Measurements from ENCODE around the gene COX8A. TPM values are rescaled to one million over a fixed set of nuclear protein-coding genes. Genes with fewer than 3 reads are reported as not detected.
A peak's percentile ranks its signal among the peaks of the same experiment; 100 is the strongest.
"Not testable (repeated sequence)": the region's sequence is repeated elsewhere in the genome, so short reads cannot be mapped to it uniquely, and the experiment has no call there.

COX8A gene
- total RNA-seq, 1 donor, result 225 TPM

DNA sequence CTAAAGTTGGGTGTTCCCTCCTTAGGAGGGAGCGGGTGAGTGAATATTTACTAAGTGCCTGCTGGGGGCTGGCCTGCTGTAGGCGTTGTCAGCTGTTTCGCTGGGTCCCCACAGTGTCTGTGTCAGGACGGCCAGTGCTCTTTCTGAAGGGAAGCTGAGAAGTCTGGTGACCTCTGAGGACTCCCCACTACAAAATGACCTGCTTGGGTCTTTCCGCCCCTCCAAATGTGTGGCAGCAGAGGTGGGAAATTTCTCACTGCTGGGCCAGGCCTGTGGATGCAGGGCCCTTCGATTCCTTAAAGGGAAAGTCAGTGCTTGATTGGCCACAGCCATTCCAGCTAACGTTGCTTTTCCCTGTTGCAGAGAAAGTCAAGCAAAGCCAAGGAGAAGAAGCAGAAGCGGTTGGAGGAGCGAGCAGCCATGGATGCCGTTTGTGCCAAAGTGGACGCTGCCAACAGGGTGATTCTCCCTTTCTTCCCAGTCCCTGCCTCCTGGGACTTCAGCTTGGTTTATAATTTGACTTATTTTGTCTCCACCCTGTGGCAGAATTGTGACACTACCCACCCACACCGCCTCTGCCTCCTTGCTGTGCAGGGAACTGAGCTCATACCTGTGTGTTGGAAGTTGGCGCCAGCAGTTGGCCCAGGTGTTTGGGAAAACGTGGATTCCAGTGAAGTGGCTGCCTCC is 28.8 kb upstream of the COX8A start:
- TF ChIP-seq, protein P1, sequence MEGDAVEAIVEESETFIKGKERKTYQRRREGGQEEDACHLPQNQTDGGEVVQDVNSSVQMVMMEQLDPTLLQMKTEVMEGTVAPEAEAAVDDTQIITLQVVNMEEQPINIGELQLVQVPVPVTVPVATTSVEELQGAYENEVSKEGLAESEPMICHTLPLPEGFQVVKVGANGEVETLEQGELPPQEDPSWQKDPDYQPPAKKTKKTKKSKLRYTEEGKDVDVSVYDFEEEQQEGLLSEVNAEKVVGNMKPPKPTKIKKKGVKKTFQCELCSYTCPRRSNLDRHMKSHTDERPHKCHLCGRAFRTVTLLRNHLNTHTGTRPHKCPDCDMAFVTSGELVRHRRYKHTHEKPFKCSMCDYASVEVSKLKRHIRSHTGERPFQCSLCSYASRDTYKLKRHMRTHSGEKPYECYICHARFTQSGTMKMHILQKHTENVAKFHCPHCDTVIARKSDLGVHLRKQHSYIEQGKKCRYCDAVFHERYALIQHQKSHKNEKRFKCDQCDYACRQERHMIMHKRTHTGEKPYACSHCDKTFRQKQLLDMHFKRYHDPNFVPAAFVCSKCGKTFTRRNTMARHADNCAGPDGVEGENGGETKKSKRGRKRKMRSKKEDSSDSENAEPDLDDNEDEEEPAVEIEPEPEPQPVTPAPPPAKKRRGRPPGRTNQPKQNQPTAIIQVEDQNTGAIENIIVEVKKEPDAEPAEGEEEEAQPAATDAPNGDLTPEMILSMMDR (IDR thresholded peaks at IDR 0.05; ENCODE audit: insufficient read depth, low read depth, low read length), result peak; percentile 68
- peak; percentile 77 for DNase-seq (ENCODE audit: low read depth)
- no peak overlapping the region for H3K4me3 ChIP-seq (ENCODE audit: low read depth, low read length)

DNA sequence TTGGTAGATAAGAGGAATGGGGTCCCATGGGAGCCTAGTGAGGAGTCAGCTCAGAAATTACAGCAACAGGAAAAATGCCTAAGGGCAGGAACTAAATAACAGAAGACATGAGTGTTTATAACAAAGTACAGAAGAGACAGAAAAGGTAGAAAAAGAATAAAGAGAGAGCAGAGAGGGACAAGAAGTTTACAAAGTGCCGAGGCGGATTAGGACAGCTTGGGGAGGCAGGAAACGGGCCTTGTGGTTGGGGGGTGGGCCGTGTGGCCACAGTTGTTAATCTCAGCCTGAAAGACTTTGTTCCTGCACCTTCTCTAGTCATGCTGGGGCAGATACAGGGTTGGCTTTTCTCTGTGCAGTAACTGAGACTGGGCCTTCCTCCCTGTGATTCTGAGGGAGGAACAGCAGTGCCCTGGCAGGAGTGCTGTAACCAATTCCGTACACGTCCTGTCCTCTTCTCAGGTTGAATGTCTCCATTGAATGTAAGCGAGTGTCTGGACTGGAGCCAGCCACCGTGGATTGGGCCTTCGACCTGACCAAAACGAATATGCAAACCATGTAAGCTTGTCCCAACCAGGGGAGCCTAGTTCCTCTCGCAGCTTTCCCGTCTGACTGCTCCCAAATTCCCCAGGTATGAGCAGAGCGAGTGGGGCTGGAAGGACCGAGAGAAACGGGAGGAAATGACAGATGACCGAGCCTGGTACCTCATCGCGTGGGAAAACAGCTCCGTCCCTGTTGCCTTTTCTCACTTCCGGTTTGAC is 22.5 kb upstream of the COX8A start:
- no peak overlapping the region for H3K4me3 ChIP-seq (ENCODE audit: low read depth, low read length)
- DNase-seq (ENCODE audit: low read depth), result no peak
- TF ChIP-seq, protein P1 (IDR thresholded peaks at IDR 0.05; ENCODE audit: insufficient read depth, low read depth, low read length), result no peak

DNA sequence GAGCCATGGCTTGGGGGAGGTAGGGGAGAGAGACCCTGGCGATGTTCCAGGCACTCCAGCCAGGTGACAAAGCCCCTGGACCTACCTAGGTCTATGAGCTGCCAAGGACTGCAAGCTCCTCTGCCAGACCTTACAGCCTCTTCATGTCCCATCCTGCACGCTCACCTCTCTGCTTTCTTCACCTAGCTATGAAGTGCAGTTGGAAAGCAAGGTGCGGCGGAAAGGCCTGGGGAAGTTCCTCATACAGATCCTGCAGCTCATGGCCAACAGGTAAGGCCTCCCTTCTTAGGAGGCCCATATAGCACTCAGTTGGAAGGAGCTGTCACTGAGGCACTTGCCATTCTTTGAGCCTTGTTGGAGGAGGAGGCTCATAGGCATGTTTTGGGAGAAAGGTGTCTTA is 21.9 kb upstream of the COX8A start:
- H3K4me3 ChIP-seq (ENCODE audit: low read depth, low read length), result no peak overlapping the region
- DNase-seq (ENCODE audit: low read depth), result no peak
- TF ChIP-seq, protein P1 (IDR thresholded peaks at IDR 0.05; ENCODE audit: insufficient read depth, low read depth, low read length), result no peak

DNA sequence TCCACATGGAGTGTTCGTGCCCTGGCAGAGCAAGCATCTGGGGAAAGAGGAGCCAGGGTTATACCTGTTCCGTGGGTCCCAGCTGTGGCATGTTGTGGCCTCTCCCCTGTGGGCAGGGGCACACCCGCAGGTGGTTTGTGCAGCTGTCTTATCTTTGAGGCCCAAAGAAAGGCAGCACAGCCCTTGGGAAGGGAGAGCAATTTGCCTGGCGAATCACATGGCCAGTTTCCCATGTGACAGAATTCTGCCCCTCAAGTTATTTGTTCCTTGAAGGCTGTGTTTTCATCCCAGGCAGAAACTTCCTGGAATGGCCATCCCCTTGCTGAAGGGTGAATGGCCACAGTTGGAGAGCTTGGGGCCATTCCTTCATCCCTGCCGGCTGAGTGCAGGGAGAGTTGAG is 16.4 kb upstream of the COX8A start:
- no peak overlapping the region for H3K4me3 ChIP-seq (ENCODE audit: low read depth, low read length)
- DNase-seq (ENCODE audit: low read depth), result no peak
- TF ChIP-seq, protein P1 (IDR thresholded peaks at IDR 0.05; ENCODE audit: insufficient read depth, low read depth, low read length), result no peak

DNA sequence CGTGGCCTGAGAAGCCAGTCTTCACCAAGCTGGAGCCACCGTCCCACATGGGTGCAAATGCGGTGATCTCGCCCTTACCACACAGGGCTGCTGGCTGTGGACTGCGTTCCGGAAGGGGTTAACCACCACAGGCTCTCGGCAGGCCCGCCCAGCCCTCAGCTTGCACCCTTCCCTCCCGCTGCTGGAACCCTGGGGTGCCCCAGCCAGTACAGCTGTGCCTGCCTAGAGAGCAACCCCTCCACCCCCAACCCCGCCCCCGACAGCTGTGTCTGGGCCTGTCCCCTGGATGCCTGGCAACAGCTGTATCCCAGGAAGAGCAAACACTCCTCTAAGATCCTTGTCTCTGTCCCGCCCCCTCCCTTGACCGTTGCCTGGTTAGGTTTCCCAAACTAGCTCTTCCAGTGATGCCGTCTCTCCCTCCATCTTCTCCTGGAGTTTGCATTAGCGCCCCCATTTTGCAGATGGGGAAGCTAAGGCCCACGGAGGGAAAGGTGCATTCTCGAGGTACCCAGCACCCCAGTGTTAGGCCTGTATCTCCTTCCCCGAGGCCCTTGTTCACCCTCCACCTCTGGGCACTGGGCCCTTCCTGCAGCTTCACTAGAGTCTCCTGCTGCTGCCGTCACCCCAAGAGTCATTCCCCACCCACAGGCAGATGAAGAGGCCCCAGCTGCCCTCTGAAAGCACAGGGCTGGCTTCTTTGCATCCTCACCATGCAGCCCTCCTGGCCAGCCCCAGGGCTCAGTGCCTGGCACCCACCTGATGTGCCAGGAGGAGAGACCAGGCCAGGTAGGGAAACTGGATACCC is 12.6 kb upstream of the COX8A start:
- peak; percentile 87 for DNase-seq (ENCODE audit: low read depth)
- TF ChIP-seq, protein P1 (IDR thresholded peaks at IDR 0.05; ENCODE audit: insufficient read depth, low read depth, low read length), result no peak
- no peak overlapping the region for H3K4me3 ChIP-seq (ENCODE audit: low read depth, low read length)

DNA sequence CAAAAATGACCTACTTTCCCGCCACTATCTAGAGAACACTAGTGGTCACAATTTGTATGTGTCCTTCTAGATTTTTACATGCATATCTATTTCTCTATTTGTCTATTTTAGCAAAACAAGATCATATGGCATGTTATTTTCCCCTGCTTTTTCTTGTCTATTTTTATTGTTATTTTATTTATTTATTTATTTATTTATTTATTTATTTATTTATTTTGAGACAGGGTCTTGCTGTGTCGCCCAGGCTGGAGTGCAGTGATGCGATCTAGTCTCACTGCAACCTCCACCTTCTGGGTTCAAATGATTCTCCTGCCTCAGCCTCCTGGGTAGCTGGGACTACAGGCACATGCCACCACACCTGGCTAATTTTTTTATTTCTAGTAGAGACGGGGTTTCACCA is 10.5 kb upstream of the COX8A start:
- not testable (repeated sequence) for H3K4me3 ChIP-seq (ENCODE audit: low read depth, low read length); DNase-seq (ENCODE audit: low read depth)

DNA sequence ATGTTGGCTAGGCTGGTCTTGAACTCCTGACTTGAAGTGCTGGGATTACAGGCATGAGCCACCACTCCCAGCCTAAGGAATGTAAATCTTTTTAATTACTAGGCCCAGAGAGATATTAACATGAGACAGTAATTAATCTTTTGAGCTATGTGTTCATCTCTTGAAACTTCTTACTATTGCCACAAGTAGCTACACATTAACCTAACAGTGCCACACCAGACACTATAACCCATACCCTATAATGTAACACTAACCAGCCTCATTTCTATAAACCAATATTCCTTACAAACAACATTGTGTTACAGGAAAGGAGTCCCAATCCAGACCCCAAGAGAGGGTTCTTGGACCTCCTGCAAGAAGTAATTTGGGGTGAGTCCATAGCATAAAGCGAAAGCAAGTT is 8.0 kb upstream of the COX8A start:
- DNase-seq (ENCODE audit: low read depth), result no peak
- H3K4me3 ChIP-seq (ENCODE audit: low read depth, low read length), result no peak overlapping the region
- TF ChIP-seq, protein P1 (IDR thresholded peaks at IDR 0.05; ENCODE audit: insufficient read depth, low read depth, low read length), result no peak
